IPS DF 4.7 (cell line): ENCODE measurements around the gene SPATA13.

Experiments
- DNase-seq: peaks from one replicate; pipeline ENCODE4 v3.0.0-alpha.2; 2013; ENCODE audit warnings: low spot score; ENCODE audit errors: extremely low read depth

SPATA13 gene

GRCh38 chr13:24166561-24166960 is 6.0 kb downstream of the SPATA13 start:
- DNase-seq, result no peak

GRCh38 chr13:24167666-24168391 is 7.3 kb downstream of the SPATA13 start:
- no peak for DNase-seq

GRCh38 chr13:24168392-24168750 is 7.9 kb downstream of the SPATA13 start:
- DNase-seq, result no peak

- DNase-seq, result no peak
Measured at GRCh38 chr13:24168979-24169378, 8.5 kb downstream of the SPATA13 start.

GRCh38 chr13:24172071-24172470 is 11.6 kb downstream of the SPATA13 start:
- DNase-seq, result no peak

- DNase-seq, result no peak
Measured at GRCh38 chr13:24173795-24174194, 13.3 kb downstream of the SPATA13 start.

- no peak for DNase-seq
Measured at GRCh38 chr13:24175847-24176246, 15.3 kb downstream of the SPATA13 start.

- no peak for DNase-seq
Measured at GRCh38 chr13:24176351-24177101, 16.0 kb downstream of the SPATA13 start.

GRCh38 chr13:24178847-24179485 is 18.4 kb downstream of the SPATA13 start:
- no peak for DNase-seq

GRCh38 chr13:24179486-24179850 is 18.9 kb downstream of the SPATA13 start:
- DNase-seq, result no peak

GRCh38 chr13:24180750-24181377 is 20.3 kb downstream of the SPATA13 start:
- DNase-seq, result no peak

- no peak for DNase-seq
Measured at GRCh38 chr13:24181991-24182702, 21.6 kb downstream of the SPATA13 start.

- no peak for DNase-seq
Measured at GRCh38 chr13:24182703-24183081, 22.2 kb downstream of the SPATA13 start.

- no peak for DNase-seq
Measured at GRCh38 chr13:24183741-24184182, 23.2 kb downstream of the SPATA13 start.

GRCh38 chr13:24184265-24184841 is 23.8 kb downstream of the SPATA13 start:
- no peak for DNase-seq

GRCh38 chr13:24184882-24185281 is 24.4 kb downstream of the SPATA13 start:
- no peak for DNase-seq

- DNase-seq, result no peak
Measured at GRCh38 chr13:24185591-24186232, 25.2 kb downstream of the SPATA13 start.

GRCh38 chr13:24187185-24187584 is 26.7 kb downstream of the SPATA13 start:
- DNase-seq, result no peak

GRCh38 chr13:24192057-24192810 is 31.7 kb downstream of the SPATA13 start:
- no peak for DNase-seq

- no peak for DNase-seq
Measured at GRCh38 chr13:24192811-24193162, 32.3 kb downstream of the SPATA13 start.
